Measurements from ENCODE around the gene DNM1. TPM values are rescaled to one million over a fixed set of nuclear protein-coding genes. Genes with fewer than 3 reads are reported as not detected.

The DNM1 gene
- total and polyA plus RNA-seq, 2 of the 8 experiments (the other 6 are each of a cell fraction or from before 2014, with no cell fraction given), result 34.3 to 62.7 TPM

GRCh38 chr9:128155736-128156500 is 47.3 kb upstream of the DNM1 start:
- H4K8ac ChIP-seq (ENCODE audit: extremely low read depth, insufficient read depth, low read length), result no peak overlapping the region
- H3K18ac ChIP-seq (ENCODE audit: extremely low read depth, low read length), result no peak overlapping the region
- no peak for FAIRE-seq
- no peak overlapping the region for H4K5ac ChIP-seq (ENCODE audit: insufficient read length, low read depth, low read length)
- no peak overlapping the region for H2BK12ac ChIP-seq (ENCODE audit: low read depth, low read length)
- H2BK20ac ChIP-seq (ENCODE audit: low read length), result no peak overlapping the region
- H3K4me3 ChIP-seq (ENCODE audit: extremely low read depth in 1 of 4, insufficient read depth in 2 of 4, low read depth in 3 of 4, low read length in 4 of 4), result no peak overlapping the region
- H3K9ac ChIP-seq (replicated peaks in 1 of 4; ENCODE audit: extremely low read depth in 1 of 4, low read depth in 3 of 4, low read length in 3 of 4), result no peak overlapping the region
- peaks cover 0 to 2% of the 10 kb centered on the region in 2 experiments for H4K20me1 ChIP-seq (replicated peaks in 1 of 2; ENCODE audit: control insufficient read depth in 1 of 2, insufficient read depth in 2 of 2, low read length in 2 of 2)
- peaks cover 5% of the 10 kb centered on the region; the same call in 1 of the 2 replicates for H3K23me2 ChIP-seq (ENCODE audit: low read depth, low read length)
- DNase-seq (ENCODE audit: low read depth in 1 of 2, low spot score in 2 of 2), result no peak
- H3K36me3 ChIP-seq (ENCODE audit: control insufficient read depth in 2 of 4, insufficient read depth in 4 of 4, low read length in 3 of 4), result no peaks in the 10 kb centered on the region
- WGBS, 2 experiments (ENCODE audit: extremely low coverage in 1 of 2, insufficient coverage in 1 of 2, insufficient read length in 1 of 2, insufficient replicate concordance in 2 of 2, low coverage in 1 of 2, low lambda C conversion rate in 2 of 2, missing lambda C conversion rate in 1 of 2), result 83% methylated on average over 7 of the region's 7 CpGs; no CpG with 5 or more reads in 1 of the 2 experiments
- no peaks in the 10 kb centered on the region for H3K79me1 ChIP-seq (ENCODE audit: low read depth, low read length)
- H3K56ac ChIP-seq (replicated peaks; ENCODE audit: insufficient read length, low read depth, low read length), result no peak overlapping the region
- H4K91ac ChIP-seq (replicated peaks; ENCODE audit: insufficient read length, low read length), result no peak overlapping the region
- H3K4ac ChIP-seq (replicated peaks; ENCODE audit: insufficient read length, low read depth, low read length), result no peak overlapping the region
- H2BK120ac ChIP-seq (replicated peaks; ENCODE audit: low read depth, low read length), result no peak overlapping the region
- H2BK15ac ChIP-seq (ENCODE audit: low read length), result no peak overlapping the region
- no peak overlapping the region for H3K14ac ChIP-seq (ENCODE audit: insufficient read length)
- CTCF ChIA-PET (ENCODE audit: partially characterized antibody), result interaction anchor here (1.2 to 3.4 kb wide), 6 partner anchors 10 to 1581 kb away, joined by 3 to 13 read pairs (median 4); no protein-coding TSS in a partner anchor
- H3K23ac ChIP-seq (ENCODE audit: insufficient read length), result no peak overlapping the region
- no peak overlapping the region for H2AK5ac ChIP-seq (ENCODE audit: low read depth, low read length)
- H3K79me2 ChIP-seq (ENCODE audit: control insufficient read depth in 1 of 2, insufficient read depth in 2 of 2, low read length in 2 of 2), result no peaks in the 10 kb centered on the region
- no peak overlapping the region for H3K4me2 ChIP-seq (ENCODE audit: insufficient read depth in 1 of 2, low read depth in 2 of 2, low read length in 2 of 2)
- H3K4me1 ChIP-seq (replicated peaks in 1 of 4; ENCODE audit: control insufficient read depth in 3 of 4, insufficient read depth in 4 of 4, low read length in 3 of 4), result peaks cover 0 to 8% (median 2%) of the 10 kb centered on the region in 4 experiments; a peak in 6 of 7 replicates
- no peaks in the 10 kb centered on the region; a peak in 2 of 7 replicates for H3K27me3 ChIP-seq (replicated peaks in 1 of 4; ENCODE audit: control insufficient read depth in 3 of 4, extremely low read depth in 1 of 4, insufficient read depth in 3 of 4, low read length in 3 of 4)
- POLR2A ChIA-PET (ENCODE audit: partially characterized antibody), result interaction anchor here (1.5 kb wide), 1 partner anchor 57 kb away, joined by 5 read pairs; no protein-coding TSS in a partner anchor
- H2BK5ac ChIP-seq (ENCODE audit: low read depth, low read length), result no peak overlapping the region
- H2AFZ ChIP-seq (ENCODE audit: low read length), result no peak overlapping the region
- H3K9me3 ChIP-seq (ENCODE audit: insufficient read depth in 2 of 2, low read depth in 1 of 2, low read length in 1 of 2), result no peaks in the 10 kb centered on the region
- H3K27ac ChIP-seq (ENCODE audit: low read depth, low read length), result no peak overlapping the region
- no peak for TF ChIP-seq EP300 (IDR thresholded peaks at IDR 0.05; ENCODE audit: borderline replicate concordance in 1 of 2, low read depth in 2 of 2, low read length in 2 of 2)
- no peak for TF ChIP-seq JUND (IDR thresholded peaks at IDR 0.05; ENCODE audit: low read length)
- TF ChIP-seq HDAC6 (IDR thresholded peaks at IDR 0.05; ENCODE audit: low read depth, low read length), result no peak
- TF ChIP-seq CBX5 (IDR thresholded peaks at IDR 0.05; ENCODE audit: low read depth, low read length), result no peak
- no peak for TF ChIP-seq EZH2 (IDR thresholded peaks at IDR 0.05; ENCODE audit: low read depth, low read length, severe bottlenecking)
- no peak for TF ChIP-seq POLR2AphosphoS5 (IDR thresholded peaks at IDR 0.05; ENCODE audit: low read depth, low read length)
- TF ChIP-seq TAF1 (IDR thresholded peaks at IDR 0.05; ENCODE audit: low read depth, low read length), result no peak
- TF ChIP-seq GTF2F1 (IDR thresholded peaks at IDR 0.05; ENCODE audit: borderline replicate concordance, low read depth, low read length), result no peak
- TF ChIP-seq CREB1 (IDR thresholded peaks at IDR 0.05), result no peak
- TF ChIP-seq CEBPB (IDR thresholded peaks at IDR 0.05; ENCODE audit: low read depth, low read length), result no peak
- TF ChIP-seq JUN (IDR thresholded peaks at IDR 0.05; ENCODE audit: low read depth, low read length), result no peak
- TF ChIP-seq SRF (IDR thresholded peaks at IDR 0.05; ENCODE audit: low read depth, low read length), result no peak
- TF ChIP-seq NRF1 (IDR thresholded peaks at IDR 0.05; ENCODE audit: low read depth, low read length), result no peak
- TF ChIP-seq GABPA (IDR thresholded peaks at IDR 0.05; ENCODE audit: borderline replicate concordance, insufficient read depth, low read length), result no peak
